Ascending aorta (tissue), 2 donors: ENCODE results near the gene CACNA2D2. TPM values are rescaled to one million over a fixed set of nuclear protein-coding genes. Genes with fewer than 3 reads are reported as not detected.

ENCODE experiments used
- DNase-seq, 2 donors: peaks; one replicate each; pipeline ENCODE4 v3.0.0-alpha.2; 2019; ENCODE audit warnings: low spot score in 2 of 2
- H3K27ac ChIP-seq, 2 donors: fragments of 200-600 bp; sonication (generic); one replicate each; pipeline ENCODE4 v1.5.1; 2016 to 2017; ENCODE audit warnings: mild to moderate bottlenecking in 1 of 2
- H3K27me3 ChIP-seq: fragments of 200-600 bp; sonication (generic); one replicate; pipeline ENCODE4 v1.5.1; 2017
- H3K36me3 ChIP-seq, 2 donors: fragments of 200-600 bp; sonication (generic); one replicate each; pipeline ENCODE4 v1.5.1; 2016
- H3K4me1 ChIP-seq, 2 donors: fragments of 200-600 bp; sonication (generic); one replicate each; pipeline ENCODE4 v1.5.1; 2016 to 2017; ENCODE audit warnings: mild to moderate bottlenecking in 1 of 2
- H3K4me3 ChIP-seq, 2 donors: fragments of 200-600 bp; sonication (generic); one replicate each; pipeline ENCODE4 v1.5.1; 2016 to 2017; ENCODE audit warnings: mild to moderate bottlenecking in 1 of 2
- H3K9me3 ChIP-seq, 2 donors: fragments of 200-600 bp; sonication (generic); one replicate each; pipeline ENCODE4 v1.5.1; 2016
- intact Hi-C: fragments of 100-400 bp; cut with DNase I; formaldehyde crosslinking; loops from one replicate; pipeline ENCODE4 v1.15.1; 2023
- total RNA-seq: library from RNA; depleted of rRNA; stranded (reverse); fragments of >200 nt; gene quantifications from one replicate; pipeline ENCODE4 v1.1.0, GENCODE V29; 2016
- TF ChIP-seq, protein P1 (sequence below), 3 experiments: fragments of 200-600 bp in 2 of 3; fragments of 450-650 bp in 1 of 3; sonication (generic) in 2 of 3; IDR thresholded peaks; one replicate each; pipeline ENCODE4 v1.5.1; 2016 to 2019; ENCODE audit warnings: antibody characterized with exemption in 3 of 3, mild to moderate bottlenecking in 1 of 3, moderate library complexity in 1 of 3

CACNA2D2 gene
- total RNA-seq, 1 donor from 2014 or later: 0.85 TPM

DNA sequence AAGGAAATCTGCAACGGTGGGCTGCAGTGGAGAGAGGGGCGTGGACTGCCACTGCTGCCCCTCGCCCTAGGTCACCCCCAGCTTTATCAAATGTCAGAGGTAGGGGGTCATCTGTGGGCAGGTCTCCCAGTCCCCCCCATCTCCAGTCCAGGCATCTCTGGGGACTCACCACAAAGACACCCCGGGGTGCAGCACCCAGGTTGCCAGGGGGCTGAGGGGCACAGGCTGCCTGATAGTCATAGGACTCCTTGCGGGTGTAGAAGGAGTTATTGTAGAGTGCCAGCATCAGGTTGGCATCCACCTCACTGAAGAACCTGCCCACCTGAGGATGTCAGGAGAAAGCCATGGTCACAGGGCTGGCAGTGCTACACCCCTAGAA lies 137.6 kb downstream of the CACNA2D2 start:
- no peak for DNase-seq
- Histone ChIP-seq H3K36me3 (no peaks in the 10 kb centered on the region), H3K4me1 (peaks cover 0 to 14% of the 10 kb centered on the region in 2 donors), H3K27ac (no peak overlapping the region), H3K4me3 (peak overlapping the region; percentile 65 to 73), H3K9me3 (no peaks in the 10 kb centered on the region), H3K27me3 (no peaks in the 10 kb centered on the region)
- intact Hi-C loops: loop anchor here (2.0 kb wide), 1 partner anchor 137 kb away; the partner anchor contains the start of gene CACNA2D2
- TF ChIP-seq, protein P1, sequence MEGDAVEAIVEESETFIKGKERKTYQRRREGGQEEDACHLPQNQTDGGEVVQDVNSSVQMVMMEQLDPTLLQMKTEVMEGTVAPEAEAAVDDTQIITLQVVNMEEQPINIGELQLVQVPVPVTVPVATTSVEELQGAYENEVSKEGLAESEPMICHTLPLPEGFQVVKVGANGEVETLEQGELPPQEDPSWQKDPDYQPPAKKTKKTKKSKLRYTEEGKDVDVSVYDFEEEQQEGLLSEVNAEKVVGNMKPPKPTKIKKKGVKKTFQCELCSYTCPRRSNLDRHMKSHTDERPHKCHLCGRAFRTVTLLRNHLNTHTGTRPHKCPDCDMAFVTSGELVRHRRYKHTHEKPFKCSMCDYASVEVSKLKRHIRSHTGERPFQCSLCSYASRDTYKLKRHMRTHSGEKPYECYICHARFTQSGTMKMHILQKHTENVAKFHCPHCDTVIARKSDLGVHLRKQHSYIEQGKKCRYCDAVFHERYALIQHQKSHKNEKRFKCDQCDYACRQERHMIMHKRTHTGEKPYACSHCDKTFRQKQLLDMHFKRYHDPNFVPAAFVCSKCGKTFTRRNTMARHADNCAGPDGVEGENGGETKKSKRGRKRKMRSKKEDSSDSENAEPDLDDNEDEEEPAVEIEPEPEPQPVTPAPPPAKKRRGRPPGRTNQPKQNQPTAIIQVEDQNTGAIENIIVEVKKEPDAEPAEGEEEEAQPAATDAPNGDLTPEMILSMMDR (IDR thresholded peaks at IDR 0.05): no peak

DNA sequence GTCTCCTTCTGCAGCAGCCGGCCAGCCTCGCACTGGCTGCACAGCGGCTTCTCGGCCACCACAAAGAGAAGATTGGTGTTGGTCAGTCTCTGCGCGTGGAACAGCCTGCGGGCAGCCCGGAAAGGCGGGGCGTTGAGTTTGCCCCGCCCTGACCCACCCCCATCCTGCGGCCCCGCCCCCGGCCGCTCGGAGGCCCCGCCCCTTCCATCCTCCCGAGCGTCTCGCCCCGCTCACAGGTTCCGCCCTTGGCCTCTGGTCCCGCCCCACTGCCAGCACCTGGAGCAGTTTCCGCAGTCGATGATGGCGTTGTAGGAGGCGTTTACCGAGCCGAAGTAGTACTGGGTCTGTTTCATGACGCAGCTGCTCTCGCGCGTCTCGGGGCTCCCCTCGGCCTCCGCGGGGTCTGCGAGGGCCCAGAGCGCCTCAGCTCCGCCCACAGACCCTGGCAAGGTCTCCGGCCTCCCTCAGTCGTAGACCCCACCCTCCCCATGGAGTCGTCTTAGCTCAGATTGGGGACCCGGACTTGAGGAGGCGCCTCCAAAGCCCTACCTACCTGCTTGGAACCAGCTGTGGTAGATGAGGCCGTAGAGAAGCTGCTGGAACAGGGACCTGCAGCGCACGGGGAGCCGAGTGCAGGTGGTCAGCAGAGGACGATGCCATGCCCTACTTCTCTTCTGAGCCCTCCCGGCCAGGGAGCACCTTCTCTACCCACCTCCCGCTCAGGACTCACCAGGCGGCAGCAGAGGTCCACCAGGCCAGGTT lies 138.2 kb downstream of the CACNA2D2 start:
- intact Hi-C loops: loop anchor here (2.0 kb wide), 1 partner anchor 138 kb away; the partner anchor contains the start of gene CACNA2D2

DNA sequence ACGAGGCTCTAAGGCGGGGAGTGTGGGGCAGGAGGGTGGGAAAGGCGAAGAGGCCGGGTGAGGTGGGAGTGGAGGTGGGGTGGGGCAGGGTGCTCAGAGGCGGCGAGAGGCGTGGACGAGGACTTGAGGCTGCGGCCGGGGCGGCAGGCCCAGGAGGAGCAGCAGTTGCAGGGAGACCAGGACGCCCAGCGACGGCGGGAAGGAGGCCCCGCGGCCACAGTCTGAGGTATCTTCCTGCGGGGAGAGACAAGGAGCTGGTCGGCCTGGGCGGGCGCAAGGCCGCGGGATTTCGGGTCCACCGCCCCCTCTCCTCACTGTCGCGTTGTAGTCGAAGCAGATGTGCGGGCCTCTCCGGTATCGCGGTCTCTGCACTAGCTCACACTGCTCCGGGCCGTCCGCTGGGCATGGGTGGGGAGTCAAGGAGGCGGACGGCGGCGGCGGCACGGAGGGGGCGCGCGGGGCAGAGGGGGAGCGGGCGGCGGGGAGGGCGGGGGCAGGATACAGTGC lies 138.8 kb downstream of the CACNA2D2 start:
- intact Hi-C loops: loop anchor here (2.0 kb wide), 1 partner anchor 138 kb away; the partner anchor contains the start of gene CACNA2D2
- Histone ChIP-seq H3K4me3 (peak overlapping the region; percentile 65 to 73), H3K9me3 (no peaks in the 10 kb centered on the region), H3K27ac (no peak overlapping the region), H3K4me1 (peaks cover 0 to 14% of the 10 kb centered on the region in 2 donors), H3K36me3 (no peaks in the 10 kb centered on the region), H3K27me3 (no peaks in the 10 kb centered on the region)
- no peak for DNase-seq
- TF ChIP-seq, protein P1 (IDR thresholded peaks at IDR 0.05): no peak

More for the DNA sequence above, 138.2 kb downstream of the CACNA2D2 start:
- Histone ChIP-seq H3K27me3 (no peaks in the 10 kb centered on the region), H3K4me1 (peaks cover 0 to 14% of the 10 kb centered on the region in 2 donors), H3K4me3 (peak overlapping the region; percentile 65 to 73), H3K27ac (peak overlapping the region in 1 of 2 donors; percentile 56), H3K9me3 (no peaks in the 10 kb centered on the region), H3K36me3 (no peaks in the 10 kb centered on the region)
- peak; percentile 57 to 87 for DNase-seq
- TF ChIP-seq, protein P1 (IDR thresholded peaks at IDR 0.05): no peak

DNA sequence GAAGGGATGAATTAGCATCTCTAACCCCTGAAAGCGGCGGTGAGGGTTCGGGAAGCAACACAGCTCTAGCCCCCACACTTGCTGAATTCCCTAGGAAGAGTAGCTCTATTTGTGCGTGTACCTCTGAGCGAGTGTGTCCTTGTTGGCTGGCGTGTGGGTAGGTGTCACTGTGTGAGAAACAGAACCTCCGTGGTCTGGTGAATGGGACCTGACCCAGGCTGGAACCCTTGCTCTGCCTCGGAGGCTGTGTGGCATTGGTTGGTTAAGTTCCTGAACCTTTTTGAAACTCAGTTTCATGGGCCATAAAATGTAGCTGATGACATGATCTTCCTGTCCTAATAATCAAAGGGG lies 143.7 kb downstream of the CACNA2D2 start:
- TF ChIP-seq, protein P1 (IDR thresholded peaks at IDR 0.05): no peak
- Histone ChIP-seq H3K27me3 (no peaks in the 10 kb centered on the region), H3K4me1 (peaks cover 14 to 38% of the 10 kb centered on the region in 2 donors), H3K36me3 (peaks cover 7 to 26% of the 10 kb centered on the region in 2 donors), H3K9me3 (no peaks in the 10 kb centered on the region), H3K4me3 (peak overlapping the region; percentile 87 to 92), H3K27ac (no peak overlapping the region)
- DNase-seq: no peak
- intact Hi-C loops: loop anchor here (1.0 to 5.0 kb wide), 4 partner anchors 9 to 253 kb away; partner anchors contain the start of genes C3orf18, CISH, CYB561D2 and NPRL2

DNA sequence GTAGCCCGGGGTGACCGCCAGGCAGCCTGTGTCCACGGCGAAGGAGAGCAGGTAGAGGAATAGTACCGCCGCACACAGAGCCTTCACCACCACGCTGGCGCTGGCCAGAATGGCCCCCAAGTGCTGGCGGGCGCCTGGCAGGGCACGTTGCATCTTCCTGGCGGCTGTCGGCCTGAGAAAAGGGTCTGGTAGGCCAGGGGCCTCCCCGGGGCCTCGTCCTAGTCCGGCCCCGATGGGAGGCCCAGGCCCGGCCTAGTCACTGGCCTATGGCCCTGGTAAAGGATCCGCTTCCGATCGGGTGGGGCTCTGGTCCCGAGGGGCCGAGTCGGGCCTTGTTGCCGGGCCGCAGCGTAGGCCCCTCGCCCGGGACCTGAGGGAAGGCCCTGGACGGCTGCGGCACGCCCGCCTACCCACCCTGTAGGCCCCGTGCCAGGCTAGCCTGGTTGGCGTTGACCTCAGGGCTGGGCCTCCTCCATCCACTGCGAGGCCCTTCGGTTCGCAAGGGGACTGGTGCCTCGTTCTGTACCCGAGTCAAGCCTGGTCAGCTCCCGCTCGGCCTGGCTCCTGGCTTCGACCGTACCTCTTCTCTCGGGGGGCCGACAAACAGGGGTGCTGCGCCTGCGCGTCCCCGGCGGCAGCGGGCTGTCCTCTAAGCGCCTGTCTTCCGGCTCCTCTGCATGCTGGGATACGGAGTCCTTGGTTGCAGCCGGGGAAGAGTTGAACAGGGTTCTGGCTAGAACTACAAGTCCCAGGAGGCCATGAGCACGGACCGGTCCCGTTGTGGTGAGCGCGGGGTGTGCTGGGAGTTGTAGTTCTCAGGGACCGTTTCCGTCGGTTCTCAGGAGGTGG lies 144.3 kb downstream of the CACNA2D2 start, which contains the start of gene TMEM115:
Gene TMEM115 (minus strand): TSS at position 611 of the 849 bp plus-strand sequence. CDS start 458 bp downstream, at position 153.
- intact Hi-C loops: loop anchor here (1.0 to 5.0 kb wide), 4 partner anchors 9 to 253 kb away; partner anchors contain the start of genes C3orf18, CISH, CYB561D2 and NPRL2
- H3K9me3 ChIP-seq: no peaks in the 10 kb centered on the region

More for the DNA sequence above, 144.3 kb downstream of the CACNA2D2 start, which contains the start of gene TMEM115:
- peak; percentile 96 to 99 for DNase-seq
- peak within 1 kb of the TSS; percentile 87 to 92 for H3K4me3 ChIP-seq
- TF ChIP-seq, protein P1 (IDR thresholded peaks at IDR 0.05): no peak
- H3K36me3 ChIP-seq: peaks cover 11 to 32% of the 10 kb centered on the region in 2 donors
- peak within 1 kb of the TSS; percentile 89 to 90 for H3K27ac ChIP-seq
- H3K4me1 ChIP-seq: peaks cover 14 to 33% of the 10 kb centered on the region in 2 donors
- no peaks in the 10 kb centered on the region for H3K27me3 ChIP-seq
